ENCODE measurements around the gene RLN2. TPM values are rescaled to one million over a fixed set of nuclear protein-coding genes. Genes with fewer than 3 reads are reported as not detected.
"Not testable (repeated sequence)": the region's sequence is repeated elsewhere in the genome, so short reads cannot be mapped to it uniquely, and the experiment has no call there.

RLN2 gene
- total and polyA plus RNA-seq, 12 donors = 0.13 to 1.7 (median 0.68) TPM; not detected in 3

GRCh38 chr9:5336688-5337087 lies 32.2 kb upstream of the RLN2 start:
- TF ChIP-seq CTCF (IDR thresholded peaks at IDR 0.05) = no peak
- ATAC-seq (no peak), DNase-seq (no peak)
- no peaks in the 10 kb centered on the region for H3K9me3 ChIP-seq
- H3K36me3 ChIP-seq = no peaks in the 10 kb centered on the region
- WGBS, 2 donors = 72 to 83% methylated on average over 4 of the region's 4 CpGs
- no peak overlapping the region for H3K27ac ChIP-seq
- H3K4me1 ChIP-seq = peaks cover 0 to 6% (median 0%) of the 10 kb centered on the region in 9 donors
- no peaks in the 10 kb centered on the region for H3K27me3 ChIP-seq
- intact Hi-C loops (cut with DNase I) = no loop called here
- H3K4me3 ChIP-seq = no peak overlapping the region

DNA sequence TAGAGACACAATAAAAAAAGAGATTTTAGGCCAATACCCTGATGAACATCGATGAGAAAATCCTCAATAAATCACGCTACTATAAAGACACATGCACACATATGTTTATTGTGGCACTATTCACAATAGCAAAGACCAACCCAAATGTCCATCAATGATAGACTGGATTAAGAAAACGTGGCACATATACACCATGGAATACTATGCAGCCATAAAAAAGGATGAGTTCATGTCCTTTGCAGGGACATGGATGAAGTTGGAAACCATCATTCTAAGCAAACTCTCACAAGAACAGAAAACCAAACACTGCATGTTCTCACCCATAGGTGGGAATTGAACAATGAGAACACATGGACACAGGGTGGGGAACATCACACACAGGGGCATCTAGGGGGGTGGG lies 26.8 kb upstream of the RLN2 start:
- intact Hi-C loops (cut with DNase I); DNase-seq; H3K4me3 ChIP-seq; H3K36me3 ChIP-seq; ATAC-seq; H3K9me3 ChIP-seq; H3K4me1 ChIP-seq; H3K27ac ChIP-seq; H3K27me3 ChIP-seq: not testable (repeated sequence)
- 81 to 82% methylated on average over 3 of the region's 3 CpGs for WGBS, 2 donors

- no peak for ATAC-seq
- peaks cover 0 to 5% (median 0%) of the 10 kb centered on the region in 11 donors for H3K9me3 ChIP-seq
- no peak for TF ChIP-seq CTCF (IDR thresholded peaks at IDR 0.05)
- 56 to 60% methylated on average over 10 of the region's 10 CpGs for WGBS, 2 donors
- DNase-seq = no peak
- no peaks in the 10 kb centered on the region for H3K4me1 ChIP-seq
- intact Hi-C loops (cut with DNase I) = loop anchor here in 1 of 10 donors (10.0 kb wide), 1 partner anchor 58 kb away; no protein-coding TSS in a partner anchor
- H3K27ac ChIP-seq = no peak overlapping the region
- no peak overlapping the region for H3K4me3 ChIP-seq
- H3K27me3 ChIP-seq = no peaks in the 10 kb centered on the region
- H3K36me3 ChIP-seq = no peaks in the 10 kb centered on the region
Observed at GRCh38 chr9:5326893-5327548, 22.5 kb upstream of the RLN2 start.

- Histone ChIP-seq H3K9me3 (peaks cover 0 to 3% (median 0%) of the 10 kb centered on the region in 11 donors), H3K27me3 (no peaks in the 10 kb centered on the region), H3K27ac (no peak overlapping the region), H3K4me3 (no peak overlapping the region), H3K36me3 (no peaks in the 10 kb centered on the region), H3K4me1 (no peaks in the 10 kb centered on the region)
- ATAC-seq = no peak
- intact Hi-C loops (cut with DNase I) = loop anchor here in 1 of 10 donors (10.0 kb wide), 1 partner anchor 59 kb away; no protein-coding TSS in a partner anchor
- DNase-seq = no peak
- no peak for TF ChIP-seq CTCF (IDR thresholded peaks at IDR 0.05)
Observed at GRCh38 chr9:5326187-5326586, 21.7 kb upstream of the RLN2 start.

- not testable (repeated sequence) for DNase-seq, H3K4me3 ChIP-seq, H3K27me3 ChIP-seq, H3K27ac ChIP-seq, ATAC-seq, H3K9me3 ChIP-seq, H3K4me1 ChIP-seq, H3K36me3 ChIP-seq
- intact Hi-C loops (cut with DNase I) = loop anchor here in 1 of 10 donors (10.0 kb wide), 1 partner anchor 63 kb away; no protein-coding TSS in a partner anchor
- WGBS, 2 donors = 65 to 84% methylated on average over 1 of the region's 1 CpG
Observed at GRCh38 chr9:5321601-5322000, 17.1 kb upstream of the RLN2 start.
